Activated naive CD8-positive, alpha-beta T cell treated with anti-CD3 and anti-CD28 coated beads, Interleukin-2, amount 50 U/mL, for 24 hours (primary cell): Measurements from ENCODE around the gene BARX2.

Source experiments
- ATAC-seq: fragments of 150-1000 bp; cut with Tn5 transposase; one replicate; pipeline ENCODE4 v1.10.0; 2021
- DNase-seq: peaks from one replicate; pipeline ENCODE4 v3.0.0; 2021
- H3K27ac Mint-ChIP-seq: one replicate; pipeline ENCODE4 v1.8.0; 2021; ENCODE audit warnings: mild to moderate bottlenecking, mixed read lengths
- H3K27me3 Mint-ChIP-seq: one replicate; pipeline ENCODE4 v1.8.0; 2021; ENCODE audit warnings: mixed read lengths
- H3K36me3 Mint-ChIP-seq: one replicate; pipeline ENCODE4 v1.8.0; 2021; ENCODE audit warnings: low read depth, mixed read lengths
- H3K4me1 Mint-ChIP-seq: one replicate; pipeline ENCODE4 v1.8.0; 2021; ENCODE audit warnings: mixed read lengths
- H3K4me3 Mint-ChIP-seq: one replicate; pipeline ENCODE4 v1.8.0; 2021; ENCODE audit warnings: mild to moderate bottlenecking, moderate library complexity, mixed read lengths
- H3K9me3 Mint-ChIP-seq: one replicate; pipeline ENCODE4 v1.8.0; 2021; ENCODE audit warnings: mixed read lengths

BARX2 gene

DNA sequence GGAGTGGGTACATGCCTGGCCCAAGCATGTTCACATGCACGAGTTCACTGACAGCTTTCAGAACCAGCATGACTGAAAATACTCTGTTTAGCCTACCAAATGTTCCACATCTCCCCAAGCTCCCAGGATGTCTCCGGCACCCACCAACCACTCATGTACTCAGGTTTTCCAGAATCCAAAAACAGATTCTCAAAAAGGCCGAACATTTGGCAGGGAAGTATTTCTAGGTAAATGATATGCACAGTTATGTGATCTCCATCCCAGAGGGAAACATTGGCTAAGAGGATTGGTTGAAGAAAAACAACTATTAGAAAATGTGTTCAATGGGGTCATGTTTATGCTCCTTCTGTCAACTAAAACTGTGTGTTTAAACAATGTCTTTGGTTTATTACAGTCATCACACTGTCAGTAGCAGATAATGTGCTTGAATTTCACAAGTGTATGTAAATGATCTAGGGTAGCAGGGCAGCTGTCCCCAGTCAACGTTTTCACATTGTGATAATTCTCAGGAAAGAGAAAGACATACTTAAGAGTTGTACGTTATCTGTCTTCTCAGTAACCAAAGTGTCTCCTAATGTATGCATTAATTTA is 52.3 kb downstream of the BARX2 start:
- H3K36me3 Mint-ChIP-seq = no peaks in the 10 kb centered on the region
- no peak overlapping the region for H3K27ac Mint-ChIP-seq
- H3K4me3 Mint-ChIP-seq = no peak overlapping the region
- no peaks in the 10 kb centered on the region for H3K9me3 Mint-ChIP-seq
- no peaks in the 10 kb centered on the region for H3K4me1 Mint-ChIP-seq
- ATAC-seq (no peak), DNase-seq (no peak)
- peaks cover 12% of the 10 kb centered on the region for H3K27me3 Mint-ChIP-seq

DNA sequence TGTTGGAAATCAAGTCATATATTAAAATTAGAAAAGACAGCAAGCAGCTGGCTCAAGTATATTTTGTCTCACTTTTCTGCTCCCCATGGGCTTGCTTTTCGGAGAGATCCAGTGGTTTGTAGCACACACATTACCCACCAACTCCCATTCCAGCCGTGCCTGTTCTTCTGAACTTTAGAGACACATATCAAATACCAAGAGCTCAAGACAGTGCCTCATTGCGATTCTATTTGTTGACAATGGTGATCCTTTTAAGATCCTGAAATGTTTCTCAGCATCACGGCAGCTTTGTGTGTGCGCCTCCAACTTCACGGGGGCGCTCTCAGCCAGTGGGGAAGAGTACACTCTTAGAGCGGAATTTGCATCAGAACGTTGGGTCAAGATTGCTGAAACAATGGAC is 52.9 kb downstream of the BARX2 start:
- H3K4me1 Mint-ChIP-seq = no peaks in the 10 kb centered on the region
- ATAC-seq (no peak), DNase-seq (no peak)
- peaks cover 14% of the 10 kb centered on the region for H3K27me3 Mint-ChIP-seq
- H3K9me3 Mint-ChIP-seq = no peaks in the 10 kb centered on the region
- no peak overlapping the region for H3K27ac Mint-ChIP-seq
- no peak overlapping the region for H3K4me3 Mint-ChIP-seq
- H3K36me3 Mint-ChIP-seq = no peaks in the 10 kb centered on the region

DNA sequence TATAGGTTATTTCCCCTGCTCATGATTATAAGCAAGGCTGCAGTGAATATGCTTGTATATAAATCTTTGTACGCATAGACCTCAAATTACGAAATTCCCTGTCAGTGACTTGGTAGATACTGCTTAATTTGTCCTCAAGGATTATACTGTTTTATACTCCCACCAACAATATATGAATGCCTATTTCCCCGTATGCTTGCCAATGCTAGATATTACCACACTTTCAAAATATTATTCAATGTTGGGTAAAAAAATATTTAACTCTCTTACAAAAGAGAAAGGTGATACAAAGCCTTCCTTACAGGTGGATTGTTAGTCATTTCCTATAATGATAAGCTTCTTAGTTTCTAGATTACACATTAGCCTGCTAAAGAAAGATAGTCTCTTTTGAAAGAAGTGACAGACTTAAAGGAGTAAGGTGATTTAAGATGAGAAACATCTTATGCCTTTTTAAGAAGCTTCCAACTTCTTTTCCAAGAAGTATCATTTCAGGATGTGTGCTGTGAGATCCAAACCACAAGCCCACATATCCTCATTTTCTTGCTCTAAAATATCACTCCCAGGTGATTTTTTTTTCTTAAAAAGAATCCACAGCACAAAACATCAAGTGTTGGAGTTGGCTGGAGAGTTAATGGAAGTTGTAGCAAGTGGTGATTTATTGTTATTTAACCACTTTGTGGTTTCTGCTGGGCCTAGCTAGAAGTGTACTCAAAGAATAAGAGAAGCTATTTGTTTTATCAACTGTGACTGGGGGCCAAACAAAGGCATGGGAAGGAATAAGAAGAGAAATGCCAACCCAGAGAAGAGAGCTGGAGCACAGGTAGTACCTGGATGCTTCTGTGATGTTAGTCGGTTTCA is 59.2 kb downstream of the BARX2 start:
- no peak for DNase-seq
- peaks cover 9% of the 10 kb centered on the region for H3K27me3 Mint-ChIP-seq
- no peak overlapping the region for H3K27ac Mint-ChIP-seq
- H3K4me1 Mint-ChIP-seq = peaks cover 4% of the 10 kb centered on the region
- no peak overlapping the region for H3K4me3 Mint-ChIP-seq
- H3K36me3 Mint-ChIP-seq = no peaks in the 10 kb centered on the region
- no peaks in the 10 kb centered on the region for H3K9me3 Mint-ChIP-seq
- no peak for ATAC-seq

DNA sequence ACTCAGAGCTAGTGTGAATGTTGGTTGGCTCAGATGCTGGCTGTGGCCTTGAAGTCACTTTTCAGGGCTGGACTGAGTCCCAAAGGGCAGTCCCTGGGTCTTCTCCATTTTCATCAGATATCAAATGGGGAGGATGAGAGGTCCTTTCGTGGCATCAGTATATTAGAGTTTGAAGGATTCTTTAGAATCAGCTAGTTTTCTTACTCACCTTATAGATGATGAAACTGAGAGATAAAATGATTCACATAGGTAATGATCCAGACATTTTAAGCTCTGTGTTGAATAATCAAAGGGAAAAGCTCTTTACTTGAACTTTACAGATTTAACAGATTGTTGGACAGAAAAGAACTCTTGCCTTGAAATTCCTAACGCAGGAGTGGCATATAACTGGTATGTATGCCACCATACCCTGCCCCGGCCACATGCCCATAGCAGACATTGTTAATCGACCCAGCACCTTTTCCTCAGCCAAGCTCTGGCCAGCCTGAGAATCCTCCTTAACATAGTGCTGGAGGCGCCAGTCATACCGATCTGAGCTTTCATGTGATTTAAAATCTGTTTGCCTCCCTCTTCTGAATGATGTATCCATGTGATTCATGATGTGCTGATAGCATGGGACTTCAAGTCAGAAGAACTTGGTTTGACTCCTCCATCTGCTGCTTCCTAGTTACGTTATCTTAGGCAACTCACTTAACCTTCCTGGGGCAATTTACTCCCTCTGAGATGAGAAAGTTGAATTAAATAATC is 60.0 kb downstream of the BARX2 start:
- no peaks in the 10 kb centered on the region for H3K36me3 Mint-ChIP-seq
- no peak for ATAC-seq
- peaks cover 4% of the 10 kb centered on the region for H3K4me1 Mint-ChIP-seq

DNA sequence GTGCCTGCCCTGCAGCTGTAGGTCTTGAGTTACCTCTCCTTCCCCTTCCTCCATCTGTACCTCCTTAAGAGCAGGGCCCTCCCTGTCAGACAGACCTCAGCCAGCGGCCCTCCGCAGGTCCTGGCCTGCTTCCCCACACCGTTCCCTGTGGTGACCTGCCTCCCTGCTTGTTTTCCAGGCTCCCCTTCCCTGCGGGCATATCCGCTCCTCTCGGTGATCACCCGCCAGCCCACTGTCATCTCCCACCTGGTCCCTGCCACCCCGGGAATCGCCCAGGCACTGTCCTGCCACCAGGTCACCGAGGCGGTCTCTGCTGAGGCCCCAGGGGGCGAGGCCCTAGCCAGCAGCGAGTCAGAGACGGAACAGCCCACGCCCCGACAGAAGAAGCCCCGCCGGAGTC is 60.9 kb downstream of the BARX2 start:
- no peak overlapping the region for H3K4me3 Mint-ChIP-seq
- peaks cover 4% of the 10 kb centered on the region for H3K27me3 Mint-ChIP-seq
- no peaks in the 10 kb centered on the region for H3K9me3 Mint-ChIP-seq
- DNase-seq = no peak
- no peak overlapping the region for H3K27ac Mint-ChIP-seq
- no peaks in the 10 kb centered on the region for H3K36me3 Mint-ChIP-seq
- ATAC-seq = no peak
- peaks cover 4% of the 10 kb centered on the region for H3K4me1 Mint-ChIP-seq

More for the DNA sequence above, 60.0 kb downstream of the BARX2 start:
- peaks cover 7% of the 10 kb centered on the region for H3K27me3 Mint-ChIP-seq
- H3K4me3 Mint-ChIP-seq = no peak overlapping the region
- DNase-seq = no peak
- no peaks in the 10 kb centered on the region for H3K9me3 Mint-ChIP-seq
- no peak overlapping the region for H3K27ac Mint-ChIP-seq

DNA sequence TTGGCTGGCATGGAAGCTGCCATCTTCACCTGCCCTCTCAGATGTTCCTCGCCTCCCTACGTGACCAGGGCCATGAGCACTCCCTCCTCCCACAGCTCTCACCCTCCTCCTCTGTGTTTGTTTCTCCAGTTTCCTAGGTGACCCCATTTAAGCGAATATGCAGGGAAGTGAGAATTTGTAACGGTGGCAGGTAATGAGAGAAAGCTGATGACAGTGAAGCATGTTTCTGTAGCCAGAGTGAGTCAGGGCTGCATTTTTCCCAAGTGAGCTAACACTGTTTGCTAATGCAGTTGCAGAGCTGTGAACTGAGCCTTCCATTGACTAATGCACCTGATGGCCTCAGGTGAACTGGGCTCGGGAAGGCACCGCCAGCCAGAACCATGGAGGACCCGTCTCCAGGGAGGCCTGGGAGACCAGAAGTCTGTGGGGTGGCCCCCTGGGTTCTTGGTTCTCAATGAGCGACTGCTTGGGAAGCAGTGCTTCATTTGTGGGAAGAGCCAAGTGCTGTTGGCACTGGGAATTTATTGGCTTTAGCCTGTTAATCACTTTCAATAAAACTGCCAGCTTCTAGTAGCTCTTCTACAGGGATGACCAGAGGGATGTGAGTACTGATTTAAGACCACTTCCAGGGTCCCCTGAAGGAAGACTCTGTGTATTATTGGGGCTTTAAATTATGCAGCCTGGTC is 64.5 kb downstream of the BARX2 start:
- ATAC-seq (no peak), DNase-seq (no peak)
- no peak overlapping the region for H3K27ac Mint-ChIP-seq

DNA sequence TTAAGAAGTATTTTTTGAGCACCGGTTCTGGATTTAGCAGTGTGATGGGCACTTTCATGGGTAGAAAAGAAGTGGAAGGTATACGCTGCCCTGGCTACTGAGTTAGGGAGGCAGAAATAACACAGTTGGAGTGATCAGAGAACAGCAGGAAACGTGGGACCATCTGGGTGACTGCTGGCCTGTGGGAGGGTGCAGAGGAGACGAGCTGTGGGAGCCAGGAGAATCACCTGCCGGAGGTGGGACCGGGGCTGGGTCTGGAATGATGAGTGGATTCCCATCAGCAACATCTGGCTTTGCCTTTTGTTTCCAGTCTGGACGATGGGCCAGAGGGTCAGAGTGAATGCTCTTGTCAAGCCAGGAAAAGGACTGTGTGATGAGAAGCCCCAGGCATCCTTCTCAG is 66.5 kb downstream of the BARX2 start:
- Mint-ChIP-seq H3K27ac (no peak overlapping the region), H3K4me1 (peaks cover 1% of the 10 kb centered on the region), H3K9me3 (no peaks in the 10 kb centered on the region), H3K27me3 (no peaks in the 10 kb centered on the region), H3K36me3 (no peaks in the 10 kb centered on the region), H3K4me3 (no peak overlapping the region)
- DNase-seq (no peak), ATAC-seq (no peak)

More for the DNA sequence above, 64.5 kb downstream of the BARX2 start:
- Mint-ChIP-seq H3K27me3 (no peaks in the 10 kb centered on the region), H3K4me1 (peaks cover 2% of the 10 kb centered on the region), H3K4me3 (no peak overlapping the region), H3K9me3 (no peaks in the 10 kb centered on the region), H3K36me3 (no peaks in the 10 kb centered on the region)

DNA sequence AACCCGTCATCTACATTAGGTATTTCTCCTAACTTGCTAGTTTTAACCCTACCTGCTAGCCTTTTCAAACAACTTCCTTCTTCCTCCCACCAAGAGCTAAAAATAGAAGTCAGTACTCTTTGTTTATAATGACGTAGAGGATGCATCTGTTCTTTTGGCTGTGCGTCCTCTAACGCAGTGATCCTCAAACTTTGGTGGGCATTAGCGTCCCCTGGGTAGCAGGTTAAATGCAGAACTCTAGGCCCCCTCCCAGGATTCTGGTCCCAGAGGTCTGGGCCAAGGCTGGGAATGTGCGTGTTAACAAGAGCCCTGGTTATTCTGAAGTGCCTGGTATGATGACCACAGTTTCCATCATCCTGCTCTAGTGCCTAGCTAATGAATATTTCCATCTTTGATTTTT is 67.6 kb downstream of the BARX2 start:
- no peak for DNase-seq
- Mint-ChIP-seq H3K4me3 (no peak overlapping the region), H3K27me3 (no peaks in the 10 kb centered on the region), H3K9me3 (no peaks in the 10 kb centered on the region), H3K36me3 (no peaks in the 10 kb centered on the region), H3K4me1 (peaks cover 1% of the 10 kb centered on the region), H3K27ac (no peak overlapping the region)
- ATAC-seq = no peak

DNA sequence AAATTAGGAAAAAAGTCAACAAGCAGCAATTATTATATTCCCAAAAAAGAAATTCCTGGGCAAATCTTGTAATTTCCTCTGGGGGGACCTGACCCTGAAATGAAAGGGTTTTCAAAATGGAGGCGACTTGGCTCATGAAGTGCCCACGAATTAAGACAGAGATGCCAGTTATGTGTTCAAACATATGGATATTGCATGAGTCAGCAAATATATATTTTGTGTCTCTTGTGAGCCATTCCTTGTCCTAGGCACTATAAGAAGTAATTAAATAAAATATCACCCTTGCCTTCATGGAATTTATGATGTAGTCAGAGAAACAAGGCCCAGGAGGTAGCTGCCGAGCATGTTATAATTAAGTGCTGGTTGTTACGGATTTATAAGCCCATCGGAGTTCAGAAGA is 68.6 kb downstream of the BARX2 start:
- no peak overlapping the region for H3K4me3 Mint-ChIP-seq
- ATAC-seq = no peak
- H3K27ac Mint-ChIP-seq = no peak overlapping the region
- no peaks in the 10 kb centered on the region for H3K36me3 Mint-ChIP-seq
- peaks cover 1% of the 10 kb centered on the region for H3K4me1 Mint-ChIP-seq
- peaks cover 6% of the 10 kb centered on the region for H3K9me3 Mint-ChIP-seq
- no peaks in the 10 kb centered on the region for H3K27me3 Mint-ChIP-seq
- no peak for DNase-seq

DNA sequence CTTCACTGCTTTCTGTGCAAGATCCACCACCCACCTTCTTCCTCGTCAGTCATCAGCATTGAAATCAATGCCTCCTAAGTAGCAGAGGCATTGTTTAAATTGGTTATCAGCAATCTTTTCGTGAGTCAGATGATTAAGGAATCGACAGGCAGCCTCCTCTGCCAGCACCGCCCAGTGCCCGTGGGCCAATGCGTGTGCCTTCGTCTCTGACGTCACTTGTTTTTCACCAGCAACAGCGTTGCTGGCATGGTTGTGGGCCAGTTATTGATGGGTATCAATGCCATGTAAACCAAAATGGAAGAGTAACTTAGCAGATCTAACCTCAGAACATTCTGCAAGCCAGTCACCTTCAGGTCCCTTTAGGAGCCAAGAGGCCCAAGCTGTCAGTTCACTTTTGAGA is 69.6 kb downstream of the BARX2 start:
- H3K36me3 Mint-ChIP-seq = no peaks in the 10 kb centered on the region
- H3K4me3 Mint-ChIP-seq = no peak overlapping the region
- H3K9me3 Mint-ChIP-seq = peaks cover 6% of the 10 kb centered on the region
- H3K27ac Mint-ChIP-seq = no peak overlapping the region
- H3K27me3 Mint-ChIP-seq = no peaks in the 10 kb centered on the region
- DNase-seq = no peak
- no peak for ATAC-seq
- peaks cover 1% of the 10 kb centered on the region for H3K4me1 Mint-ChIP-seq

DNA sequence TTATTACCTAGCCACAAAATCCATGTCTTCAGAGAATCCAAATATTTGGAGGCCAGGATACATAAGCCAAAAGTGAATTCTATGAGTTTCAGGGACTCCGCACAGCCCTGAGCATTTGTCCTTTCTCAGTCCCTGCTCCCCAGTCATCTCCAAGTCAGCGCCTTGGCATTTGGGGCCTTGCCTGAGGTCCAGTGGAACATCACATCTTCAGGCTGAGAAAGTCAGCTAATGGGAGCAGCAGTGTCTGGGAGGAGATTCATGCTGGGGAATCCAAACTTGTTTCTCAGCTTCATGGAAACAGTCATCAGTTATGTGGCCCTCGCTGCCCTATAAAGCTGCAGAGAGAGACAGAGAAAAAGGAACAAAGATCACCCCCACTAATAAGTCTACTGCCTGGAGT is 70.9 kb downstream of the BARX2 start:
- H3K9me3 Mint-ChIP-seq = peaks cover 6% of the 10 kb centered on the region
- H3K4me1 Mint-ChIP-seq = peaks cover 1% of the 10 kb centered on the region
- no peaks in the 10 kb centered on the region for H3K27me3 Mint-ChIP-seq
- no peak for ATAC-seq
- DNase-seq = no peak
- no peaks in the 10 kb centered on the region for H3K36me3 Mint-ChIP-seq
- no peak overlapping the region for H3K4me3 Mint-ChIP-seq
- H3K27ac Mint-ChIP-seq = no peak overlapping the region

DNA sequence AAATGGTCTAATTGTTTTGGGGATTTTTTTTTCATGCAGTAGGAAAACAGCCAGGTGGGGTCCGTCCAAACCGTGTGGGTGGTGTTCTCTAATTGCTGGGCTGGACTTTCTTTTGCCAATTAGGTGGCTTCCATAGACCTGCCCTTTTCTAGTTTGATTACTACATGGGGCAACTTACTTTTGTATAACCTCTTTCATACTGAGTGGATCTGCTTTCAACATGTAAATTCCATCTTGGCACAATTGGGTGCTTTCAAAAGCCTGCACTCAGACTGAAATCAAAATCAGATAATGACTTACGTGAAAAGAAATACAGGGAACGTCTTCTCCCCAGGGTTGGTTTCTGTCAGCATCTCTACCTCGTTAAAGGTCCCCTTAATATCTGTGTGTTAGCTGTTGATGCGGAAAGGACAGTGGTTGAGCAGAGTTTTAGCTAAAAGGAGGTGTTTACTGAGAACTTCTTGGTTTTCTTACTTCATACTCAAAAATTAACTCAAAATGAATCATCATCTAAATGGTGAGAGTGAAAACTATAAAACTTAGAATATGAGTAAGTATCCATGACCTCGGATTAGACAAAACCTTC is 72.1 kb downstream of the BARX2 start:
- Mint-ChIP-seq H3K4me3 (no peak overlapping the region), H3K27ac (no peak overlapping the region), H3K27me3 (no peaks in the 10 kb centered on the region), H3K36me3 (no peaks in the 10 kb centered on the region), H3K9me3 (peaks cover 6% of the 10 kb centered on the region), H3K4me1 (peaks cover under 1% of the 10 kb centered on the region)
- ATAC-seq (no peak), DNase-seq (no peak)

DNA sequence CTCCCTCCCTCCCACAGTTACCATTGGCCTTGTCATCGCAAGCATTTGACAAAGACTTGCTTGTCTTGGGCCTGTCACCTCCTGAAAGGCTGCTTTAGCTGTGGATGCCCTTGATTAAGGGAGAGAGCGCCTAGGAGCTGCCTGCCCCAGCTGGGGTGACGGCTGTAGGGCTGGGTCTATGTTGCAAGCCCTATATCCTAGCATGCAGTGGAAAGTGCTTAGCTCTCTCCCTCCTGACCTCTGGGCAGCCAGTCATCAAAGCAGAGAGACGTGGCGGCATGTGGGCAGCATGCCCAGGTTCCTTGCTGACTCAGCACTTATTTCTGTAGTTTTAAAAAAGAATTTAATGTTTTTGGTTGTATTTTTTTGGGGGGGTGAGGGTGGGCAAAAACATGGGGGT is 75.9 kb downstream of the BARX2 start:
- peaks cover 6% of the 10 kb centered on the region for H3K9me3 Mint-ChIP-seq
- H3K36me3 Mint-ChIP-seq = no peaks in the 10 kb centered on the region
- no peak overlapping the region for H3K4me3 Mint-ChIP-seq

DNA sequence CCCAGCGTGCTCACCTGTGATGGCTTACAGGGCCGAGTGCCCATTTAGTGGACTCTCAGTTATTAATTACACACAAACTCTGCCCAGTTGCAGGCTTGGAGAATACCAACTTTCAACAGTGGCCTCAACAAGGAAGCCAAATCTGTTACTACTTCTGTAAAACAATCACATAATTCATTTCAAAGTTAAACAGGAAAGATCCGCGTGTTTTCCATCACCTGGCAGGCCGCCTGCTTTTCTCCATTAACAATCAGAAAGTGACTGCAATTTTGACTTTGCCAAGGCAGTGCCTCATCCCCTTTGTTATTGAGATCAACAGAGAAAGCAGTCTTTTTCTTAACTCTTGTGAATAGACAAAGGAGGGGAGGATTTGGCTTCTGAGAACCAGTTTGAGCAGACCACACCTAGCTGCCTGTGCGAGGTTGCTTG is 77.7 kb downstream of the BARX2 start:
- no peaks in the 10 kb centered on the region for H3K27me3 Mint-ChIP-seq
- no peaks in the 10 kb centered on the region for H3K4me1 Mint-ChIP-seq
- no peak overlapping the region for H3K27ac Mint-ChIP-seq
- no peaks in the 10 kb centered on the region for H3K36me3 Mint-ChIP-seq
- DNase-seq (no peak), ATAC-seq (no peak)
- peaks cover 6% of the 10 kb centered on the region for H3K9me3 Mint-ChIP-seq
- no peak overlapping the region for H3K4me3 Mint-ChIP-seq

More for the DNA sequence above, 75.9 kb downstream of the BARX2 start:
- no peak overlapping the region for H3K27ac Mint-ChIP-seq
- no peak for ATAC-seq
- DNase-seq = no peak
- no peaks in the 10 kb centered on the region for H3K4me1 Mint-ChIP-seq
- no peaks in the 10 kb centered on the region for H3K27me3 Mint-ChIP-seq
